Measurements from ENCODE around the gene KIF26B.

The KIF26B gene

GRCh38 chr1:245605480-245606156, 450.8 kb downstream of the KIF26B start:
- 0 out of 2 replicates have a peak, but pooled peaks cover 4% of the 10 kb centered on the region for H3K27me3 ChIP-seq (ENCODE audit: low read depth, low read length)
- H3K27ac ChIP-seq (ENCODE audit: low read length), result no peak overlapping the region
- no peak overlapping the region for H3K4me3 ChIP-seq (ENCODE audit: low read length)
- H3K9ac ChIP-seq (ENCODE audit: low read length), result no peak overlapping the region
- no peaks in the 10 kb centered on the region for H3K79me2 ChIP-seq (ENCODE audit: low read length)
- H3K4me2 ChIP-seq (ENCODE audit: low read length), result no peak overlapping the region
- no peaks in the 10 kb centered on the region for H3K9me3 ChIP-seq (ENCODE audit: insufficient read depth, low read length)
- no peaks in the 10 kb centered on the region for H4K20me1 ChIP-seq (ENCODE audit: insufficient read depth, low read length)
- H3K36me3 ChIP-seq (replicated peaks; ENCODE audit: low read depth, low read length), result no peaks in the 10 kb centered on the region
- H3K4me1 ChIP-seq (ENCODE audit: low read length), result no peaks in the 10 kb centered on the region
- TF ChIP-seq EZH2phosphoT487 (IDR thresholded peaks at IDR 0.05; ENCODE audit: low read depth) (no peak), CTCF (IDR thresholded peaks at IDR 0.05; ENCODE audit: low read depth, low read length) (no peak)
- H2AFZ ChIP-seq (ENCODE audit: low read depth, low read length), result no peak overlapping the region

DNA sequence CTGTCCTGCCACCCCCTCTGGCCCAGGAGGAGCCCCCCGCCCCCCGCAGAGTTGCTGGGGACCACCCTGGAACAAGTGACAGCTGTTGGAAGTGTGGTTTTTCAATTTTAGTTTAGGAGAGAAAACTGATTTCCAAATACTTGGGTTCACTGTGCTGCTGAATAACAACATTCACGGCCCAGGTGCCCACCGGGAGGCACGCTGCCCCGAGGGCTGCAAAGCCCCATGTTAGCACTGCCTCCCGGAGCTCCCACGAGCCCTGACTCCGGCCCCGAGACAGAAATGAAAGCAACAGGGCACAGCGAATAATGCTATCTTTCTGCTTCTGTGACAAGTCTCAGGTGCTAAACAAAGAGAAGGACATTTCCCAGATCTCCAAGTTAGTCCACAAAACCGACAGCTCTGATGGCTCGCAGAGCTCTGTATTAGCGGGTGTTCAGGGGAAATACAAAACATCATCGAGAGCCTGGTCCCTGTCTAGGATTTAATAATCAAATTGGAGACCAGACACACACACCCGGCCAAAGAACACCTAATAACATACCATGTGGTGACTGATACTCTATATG, 451.5 kb downstream of the KIF26B start:
- Histone ChIP-seq H3K9ac (ENCODE audit: low read length) (no peak overlapping the region), H3K27ac (ENCODE audit: low read length) (no peak overlapping the region), H3K27me3 (ENCODE audit: low read depth, low read length) (0 out of 2 replicates have a peak, but pooled peaks cover 6% of the 10 kb centered on the region), H3K79me2 (ENCODE audit: low read length) (no peaks in the 10 kb centered on the region), H3K4me2 (ENCODE audit: low read length) (no peak overlapping the region), H3K4me1 (ENCODE audit: low read length) (no peaks in the 10 kb centered on the region), H4K20me1 (ENCODE audit: insufficient read depth, low read length) (no peaks in the 10 kb centered on the region), H3K4me3 (ENCODE audit: low read length) (no peak overlapping the region), H3K36me3 (replicated peaks; ENCODE audit: low read depth, low read length) (no peaks in the 10 kb centered on the region), H2AFZ (ENCODE audit: low read depth, low read length) (no peak overlapping the region), H3K9me3 (ENCODE audit: insufficient read depth, low read length) (no peaks in the 10 kb centered on the region)
- TF ChIP-seq EZH2phosphoT487 (IDR thresholded peaks at IDR 0.05; ENCODE audit: low read depth), result no peak
- TF ChIP-seq CTCF (IDR thresholded peaks at IDR 0.05; ENCODE audit: low read depth, low read length), result no peak

- H3K27ac ChIP-seq (ENCODE audit: low read length), result no peak overlapping the region
Observed at GRCh38 chr1:245608271-245608670, 453.5 kb downstream of the KIF26B start.

More at GRCh38 chr1:245608271-245608670, 453.5 kb downstream of the KIF26B start:
- H3K4me3 ChIP-seq (ENCODE audit: low read length), result no peak overlapping the region
- H3K4me2 ChIP-seq (ENCODE audit: low read length), result no peak overlapping the region
- no peaks in the 10 kb centered on the region for H4K20me1 ChIP-seq (ENCODE audit: insufficient read depth, low read length)
- no peaks in the 10 kb centered on the region for H3K9me3 ChIP-seq (ENCODE audit: insufficient read depth, low read length)
- no peaks in the 10 kb centered on the region for H3K4me1 ChIP-seq (ENCODE audit: low read length)
- 0 out of 2 replicates have a peak, but pooled peaks cover 6% of the 10 kb centered on the region for H3K27me3 ChIP-seq (ENCODE audit: low read depth, low read length)
- H3K79me2 ChIP-seq (ENCODE audit: low read length), result no peaks in the 10 kb centered on the region
- no peaks in the 10 kb centered on the region for H3K36me3 ChIP-seq (replicated peaks; ENCODE audit: low read depth, low read length)
- H3K9ac ChIP-seq (ENCODE audit: low read length), result no peak overlapping the region
- TF ChIP-seq EZH2phosphoT487 (IDR thresholded peaks at IDR 0.05; ENCODE audit: low read depth) (no peak), CTCF (IDR thresholded peaks at IDR 0.05; ENCODE audit: low read depth, low read length) (no peak)
- no peak overlapping the region for H2AFZ ChIP-seq (ENCODE audit: low read depth, low read length)

Measured in OCI-LY3 (cell line).